ENCODE data around the gene NPM3. TPM values are rescaled to one million over a fixed set of nuclear protein-coding genes. Genes with fewer than 3 reads are reported as not detected.

NPM3 gene, protein sequence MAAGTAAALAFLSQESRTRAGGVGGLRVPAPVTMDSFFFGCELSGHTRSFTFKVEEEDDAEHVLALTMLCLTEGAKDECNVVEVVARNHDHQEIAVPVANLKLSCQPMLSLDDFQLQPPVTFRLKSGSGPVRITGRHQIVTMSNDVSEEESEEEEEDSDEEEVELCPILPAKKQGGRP
- 156 and 182 TPM in 2 replicates for total RNA-seq

GRCh38 chr10:101782811-101783735 lies at the start of gene NPM3:
Gene NPM3 (minus strand): TSS chr10:101783446. CDS start chr10:101783390, 56 bp downstream.

GRCh38 chr10:101818119-101818871 lies 35.0 kb upstream of the NPM3 start, which contains the start of gene OGA:
Gene OGA (minus strand): TSS chr10:101818444. CDS start chr10:101818022, 422 bp downstream.

GRCh38 chr10:101775273-101776160 lies 7.7 kb downstream of the NPM3 start, which contains the start of gene FGF8:
Gene FGF8 (minus strand): TSS chr10:101776114. CDS start chr10:101775900, 214 bp downstream.

Other genes starting within 250 kb of the NPM3 start
- 11.8 and 14.4 TPM in 2 replicates for gene POLL, start 195.2 kb downstream of the NPM3 start, total RNA-seq
- gene DPCD, start 195.1 kb downstream of the NPM3 start, total RNA-seq, result 58.8 and 70.0 TPM in 2 replicates
- gene FBXW4, start 88.3 kb downstream of the NPM3 start, total RNA-seq, result 39.0 and 46.4 TPM in 2 replicates
- not detected in 2 replicates for gene FGF8, start 7.3 kb downstream of the NPM3 start, total RNA-seq
- gene OGA, start 35.0 kb upstream of the NPM3 start, total RNA-seq, result 123 and 142 TPM in 2 replicates
- 0.55 and 0.62 TPM in 2 replicates for gene KCNIP2, start 60.4 kb upstream of the NPM3 start, total RNA-seq